ENCODE measurements around the gene LIN52.

Gene LIN52

DNA sequence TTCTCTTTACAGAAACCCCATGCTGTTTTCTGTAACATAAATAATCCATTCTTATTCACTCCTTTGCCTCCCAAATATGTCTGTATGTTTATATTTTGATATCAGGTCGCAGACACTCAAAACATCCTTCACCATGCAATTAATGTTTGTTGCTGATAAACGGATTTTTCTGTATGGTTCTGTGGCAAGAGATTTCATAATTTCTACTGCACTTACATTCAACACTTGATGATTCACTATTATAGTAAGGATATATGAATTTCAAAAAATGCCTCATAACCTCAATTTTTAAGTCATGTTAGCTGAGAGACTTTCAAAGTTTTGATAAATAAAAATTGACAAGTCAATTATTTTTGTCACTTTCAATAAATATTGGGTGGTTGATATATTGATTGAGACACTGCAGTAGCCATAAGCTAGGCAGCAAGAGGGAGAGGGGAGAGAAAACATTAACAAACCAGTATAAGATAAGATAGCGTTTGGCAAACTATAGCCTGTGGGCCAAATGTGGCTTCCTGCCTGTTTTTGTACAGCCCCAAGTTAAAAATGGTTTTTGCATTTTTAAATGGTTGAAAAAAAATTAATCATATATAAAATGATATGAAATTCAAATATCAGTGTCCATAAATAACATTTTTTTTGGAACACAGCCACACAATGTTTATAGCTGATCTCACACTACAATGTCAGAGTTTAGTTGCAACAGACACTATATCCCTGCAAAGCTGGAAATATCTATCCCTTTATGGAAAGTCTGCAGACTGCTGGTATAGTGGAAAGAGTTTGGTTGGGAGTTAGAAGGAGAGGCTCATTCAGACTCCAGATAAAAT, 18.8 kb upstream of the LIN52 start:
- no peaks in the 10 kb centered on the region for H3K4me1 ChIP-seq (ENCODE audit: control insufficient read depth, insufficient read depth, low read length)
- no peak overlapping the region for H3K9ac ChIP-seq (ENCODE audit: low read length)
- no peak overlapping the region for H3K4me3 ChIP-seq (ENCODE audit: low read depth, low read length)
- peaks cover 43% of the 10 kb centered on the region for H3K36me3 ChIP-seq (ENCODE audit: control insufficient read depth, insufficient read depth, low read length)
- H3K9me3 ChIP-seq (ENCODE audit: control insufficient read depth, insufficient read depth, low read depth, low read length) = no peaks in the 10 kb centered on the region
- no peaks in the 10 kb centered on the region for H3K27me3 ChIP-seq (ENCODE audit: control insufficient read depth, insufficient read depth, low read length)
- H3K27ac ChIP-seq (ENCODE audit: low read depth, low read length) = no peak overlapping the region

GRCh38 chr14:74077401-74077800, 7.4 kb upstream of the LIN52 start:
- Histone ChIP-seq H3K4me3 (ENCODE audit: low read depth, low read length) (no peak overlapping the region), H3K27me3 (ENCODE audit: control insufficient read depth, insufficient read depth, low read length) (no peaks in the 10 kb centered on the region), H3K9me3 (ENCODE audit: control insufficient read depth, insufficient read depth, low read depth, low read length) (no peaks in the 10 kb centered on the region), H3K9ac (ENCODE audit: low read length) (no peak overlapping the region), H3K27ac (ENCODE audit: low read depth, low read length) (no peak overlapping the region), H3K36me3 (ENCODE audit: control insufficient read depth, insufficient read depth, low read length) (0 out of 2 replicates have a peak, but pooled peaks cover 3% of the 10 kb centered on the region), H3K4me1 (ENCODE audit: control insufficient read depth, insufficient read depth, low read length) (no peaks in the 10 kb centered on the region)

DNA sequence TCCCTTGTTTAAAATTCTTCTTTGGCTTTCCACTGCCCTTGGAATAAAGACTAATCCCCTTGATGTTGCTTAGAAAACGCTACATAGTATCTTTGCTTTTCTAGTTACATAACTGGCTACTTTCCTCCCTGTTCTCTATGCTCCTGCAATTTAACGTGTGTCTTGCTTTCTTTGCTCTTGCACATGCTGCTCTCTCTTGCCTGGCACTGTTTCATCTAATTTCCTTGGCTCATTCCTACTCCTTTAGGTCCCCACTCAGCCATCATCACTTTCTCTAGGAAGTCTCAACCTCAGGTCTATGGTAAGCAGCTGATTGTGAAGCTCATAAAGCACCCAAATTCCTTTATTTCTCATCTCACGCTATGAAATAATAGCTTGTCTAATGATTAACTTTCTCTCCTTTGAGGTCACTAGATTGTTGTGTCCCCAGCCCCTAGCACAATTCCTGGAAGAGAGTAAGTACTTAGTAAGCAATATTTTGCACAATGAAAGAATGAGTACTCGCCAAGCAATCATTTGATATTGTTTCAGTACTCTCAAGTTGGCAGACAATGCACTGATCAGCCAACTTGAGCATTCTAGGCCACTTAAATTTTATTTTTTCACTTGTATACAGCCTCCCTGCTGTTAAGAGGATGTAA, 3.8 kb upstream of the LIN52 start:
- no peaks in the 10 kb centered on the region for H3K36me3 ChIP-seq (ENCODE audit: control insufficient read depth, insufficient read depth, low read length)
- no peak overlapping the region for H3K9ac ChIP-seq (ENCODE audit: low read length)
- H3K9me3 ChIP-seq (ENCODE audit: control insufficient read depth, insufficient read depth, low read depth, low read length) = no peaks in the 10 kb centered on the region
- no peaks in the 10 kb centered on the region for H3K27me3 ChIP-seq (ENCODE audit: control insufficient read depth, insufficient read depth, low read length)
- H3K27ac ChIP-seq (ENCODE audit: low read depth, low read length) = no peak overlapping the region
- no peak overlapping the region for H3K4me3 ChIP-seq (ENCODE audit: low read depth, low read length)
- H3K4me1 ChIP-seq (ENCODE audit: control insufficient read depth, insufficient read depth, low read length) = no peaks in the 10 kb centered on the region; the same call in 1 of the 2 replicates

GRCh38 chr14:74081491-74081890, 3.3 kb upstream of the LIN52 start:
- no peaks in the 10 kb centered on the region for H3K9me3 ChIP-seq (ENCODE audit: control insufficient read depth, insufficient read depth, low read depth, low read length)
- H3K9ac ChIP-seq (ENCODE audit: low read length) = no peak overlapping the region
- no peak overlapping the region for H3K27ac ChIP-seq (ENCODE audit: low read depth, low read length)
- no peaks in the 10 kb centered on the region for H3K36me3 ChIP-seq (ENCODE audit: control insufficient read depth, insufficient read depth, low read length)
- no peaks in the 10 kb centered on the region; the same call in 1 of the 2 replicates for H3K4me1 ChIP-seq (ENCODE audit: control insufficient read depth, insufficient read depth, low read length)
- H3K4me3 ChIP-seq (ENCODE audit: low read depth, low read length) = no peak overlapping the region
- H3K27me3 ChIP-seq (ENCODE audit: control insufficient read depth, insufficient read depth, low read length) = no peaks in the 10 kb centered on the region

GRCh38 chr14:74083161-74083560, 1.6 kb upstream of the LIN52 start:
- H3K4me3 ChIP-seq (ENCODE audit: low read depth, low read length) = peak overlapping the region; percentile 86
- no peak overlapping the region for H3K27ac ChIP-seq (ENCODE audit: low read depth, low read length)
- H3K4me1 ChIP-seq (ENCODE audit: control insufficient read depth, insufficient read depth, low read length) = no peaks in the 10 kb centered on the region; the same call in 1 of the 2 replicates
- no peaks in the 10 kb centered on the region for H3K9me3 ChIP-seq (ENCODE audit: control insufficient read depth, insufficient read depth, low read depth, low read length)
- H3K9ac ChIP-seq (ENCODE audit: low read length) = peak overlapping the region; percentile 77
- no peaks in the 10 kb centered on the region for H3K36me3 ChIP-seq (ENCODE audit: control insufficient read depth, insufficient read depth, low read length)
- H3K27me3 ChIP-seq (ENCODE audit: control insufficient read depth, insufficient read depth, low read length) = no peaks in the 10 kb centered on the region

DNA sequence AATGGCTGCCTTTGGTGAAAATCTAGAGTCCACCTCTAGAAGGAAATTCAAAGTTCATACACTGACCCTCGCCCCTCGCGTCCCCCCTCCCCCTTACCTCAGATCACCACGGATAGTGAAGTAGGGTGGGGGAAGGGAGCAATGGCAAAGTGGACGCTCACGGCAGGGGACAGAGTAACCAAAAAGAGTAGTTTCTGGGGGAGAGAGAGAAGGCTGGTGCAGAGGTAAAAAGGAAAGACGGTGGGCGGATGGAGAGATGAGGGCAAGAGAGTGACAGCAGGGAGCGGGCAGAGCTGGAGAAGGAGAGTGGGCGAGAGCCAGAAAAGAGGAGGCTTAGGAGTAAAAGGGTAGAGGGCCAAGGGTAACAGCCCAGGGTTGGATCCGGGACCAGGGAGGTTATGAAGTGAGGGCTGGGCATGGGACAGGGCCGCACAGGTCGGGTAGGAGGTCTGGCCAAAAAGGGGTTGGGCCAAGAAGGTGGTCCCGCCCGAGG, 926 bp upstream of the LIN52 start:
- Histone ChIP-seq H3K27ac (ENCODE audit: low read depth, low read length) (no peak overlapping the region), H3K9me3 (ENCODE audit: control insufficient read depth, insufficient read depth, low read depth, low read length) (no peaks in the 10 kb centered on the region), H3K36me3 (ENCODE audit: control insufficient read depth, insufficient read depth, low read length) (no peaks in the 10 kb centered on the region), H3K4me1 (ENCODE audit: control insufficient read depth, insufficient read depth, low read length) (no peaks in the 10 kb centered on the region; the same call in 1 of the 2 replicates), H3K9ac (ENCODE audit: low read length) (peak overlapping the region; percentile 77), H3K4me3 (ENCODE audit: low read depth, low read length) (peak overlapping the region; percentile 86), H3K27me3 (ENCODE audit: control insufficient read depth, insufficient read depth, low read length) (no peaks in the 10 kb centered on the region)

DNA sequence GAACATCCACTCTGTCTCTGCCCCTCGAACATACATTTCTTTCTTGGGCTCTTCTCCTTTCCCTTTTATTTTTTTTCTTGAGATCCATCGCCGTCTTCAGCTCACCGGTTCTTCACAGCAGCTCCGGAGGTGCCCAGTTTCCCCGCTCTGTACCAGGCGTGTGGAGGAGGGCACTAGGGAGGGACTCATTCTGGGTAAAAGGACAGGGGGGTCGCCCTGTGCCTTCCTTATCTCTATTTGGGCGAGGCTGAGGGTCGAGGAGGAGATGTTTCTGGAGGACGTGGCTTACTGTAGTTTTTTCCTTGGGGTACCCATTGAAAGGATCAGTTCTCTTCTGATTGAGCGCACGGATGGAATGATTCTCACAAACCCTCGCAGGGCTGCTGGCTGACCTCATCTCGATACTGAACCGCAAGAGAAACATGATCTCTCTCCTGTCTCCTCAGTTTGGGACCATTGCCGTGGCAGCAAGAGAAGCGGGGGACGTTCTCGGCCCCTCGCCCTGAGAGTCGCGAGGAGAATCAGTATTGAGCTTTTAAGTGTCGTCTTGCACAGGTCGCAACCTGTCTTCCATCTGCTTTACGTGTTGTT, 386 bp downstream of the LIN52 start:
- Histone ChIP-seq H3K9me3 (ENCODE audit: control insufficient read depth, insufficient read depth, low read depth, low read length) (no peaks in the 10 kb centered on the region), H3K27me3 (ENCODE audit: control insufficient read depth, insufficient read depth, low read length) (no peaks in the 10 kb centered on the region), H3K4me3 (ENCODE audit: low read depth, low read length) (peak overlapping the region; percentile 84), H3K27ac (ENCODE audit: low read depth, low read length) (peak overlapping the region; percentile 60), H3K9ac (ENCODE audit: low read length) (peak overlapping the region; percentile 87), H3K36me3 (ENCODE audit: control insufficient read depth, insufficient read depth, low read length) (no peaks in the 10 kb centered on the region), H3K4me1 (ENCODE audit: control insufficient read depth, insufficient read depth, low read length) (no peaks in the 10 kb centered on the region; the same call in 1 of the 2 replicates)

DNA sequence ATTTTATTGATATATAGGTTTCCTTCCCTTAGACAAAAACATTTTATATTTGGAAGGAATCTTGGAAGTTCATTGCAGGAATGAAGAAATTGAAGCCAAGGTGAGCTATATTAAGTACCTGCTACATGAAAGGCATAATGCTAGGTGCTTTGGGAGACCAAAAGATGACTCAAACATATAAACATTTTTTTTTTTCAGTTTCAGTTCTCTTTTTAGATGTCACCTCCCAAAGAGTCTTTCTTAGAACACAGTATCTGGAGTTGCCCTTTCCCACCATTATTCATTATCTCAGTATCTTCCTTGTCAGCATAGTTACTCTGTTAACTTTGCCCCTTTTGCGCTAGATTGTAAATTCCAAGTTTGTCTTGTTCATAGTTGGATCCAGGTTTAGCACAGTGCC, 1.1 kb downstream of the LIN52 start:
- no peaks in the 10 kb centered on the region; the same call in 1 of the 2 replicates for H3K4me1 ChIP-seq (ENCODE audit: control insufficient read depth, insufficient read depth, low read length)
- H3K27me3 ChIP-seq (ENCODE audit: control insufficient read depth, insufficient read depth, low read length) = no peaks in the 10 kb centered on the region
- H3K9ac ChIP-seq (ENCODE audit: low read length) = peak overlapping the region; percentile 87
- H3K36me3 ChIP-seq (ENCODE audit: control insufficient read depth, insufficient read depth, low read length) = peaks cover 3% of the 10 kb centered on the region; the same call in 1 of the 2 replicates
- no peak overlapping the region for H3K27ac ChIP-seq (ENCODE audit: low read depth, low read length)
- peak overlapping the region; percentile 84 for H3K4me3 ChIP-seq (ENCODE audit: low read depth, low read length)
- H3K9me3 ChIP-seq (ENCODE audit: control insufficient read depth, insufficient read depth, low read depth, low read length) = no peaks in the 10 kb centered on the region

GRCh38 chr14:74089251-74090020, 4.7 kb downstream of the LIN52 start:
- Histone ChIP-seq H3K9me3 (ENCODE audit: control insufficient read depth, insufficient read depth, low read depth, low read length) (no peaks in the 10 kb centered on the region), H3K9ac (ENCODE audit: low read length) (no peak overlapping the region), H3K27ac (ENCODE audit: low read depth, low read length) (no peak overlapping the region), H3K4me3 (ENCODE audit: low read depth, low read length) (no peak overlapping the region), H3K36me3 (ENCODE audit: control insufficient read depth, insufficient read depth, low read length) (peaks cover 17% of the 10 kb centered on the region), H3K27me3 (ENCODE audit: control insufficient read depth, insufficient read depth, low read length) (no peaks in the 10 kb centered on the region), H3K4me1 (ENCODE audit: control insufficient read depth, insufficient read depth, low read length) (no peaks in the 10 kb centered on the region)

DNA sequence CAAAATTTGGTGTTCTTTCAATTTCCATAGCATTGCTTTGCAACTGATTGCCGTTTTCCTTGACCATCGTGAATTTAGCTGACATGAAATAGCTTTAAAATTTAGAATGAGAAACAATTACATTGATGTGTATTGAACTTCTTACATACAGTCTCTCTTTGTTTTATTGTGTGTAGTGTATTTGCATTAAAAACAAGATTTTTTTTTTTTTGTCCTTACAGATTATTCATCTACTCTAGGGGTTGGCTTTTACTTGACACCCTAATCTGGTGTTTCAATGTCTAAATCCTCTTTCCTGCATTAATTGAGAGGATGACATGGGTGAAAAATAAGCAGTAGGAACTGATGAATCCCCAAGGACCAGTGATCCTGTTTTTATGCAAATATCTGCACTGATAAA, 20.6 kb downstream of the LIN52 start:
- Histone ChIP-seq H3K27ac (ENCODE audit: low read depth, low read length) (no peak overlapping the region), H3K9me3 (ENCODE audit: control insufficient read depth, insufficient read depth, low read depth, low read length) (no peaks in the 10 kb centered on the region), H3K36me3 (ENCODE audit: control insufficient read depth, insufficient read depth, low read length) (peaks cover 37% of the 10 kb centered on the region), H3K4me1 (ENCODE audit: control insufficient read depth, insufficient read depth, low read length) (no peaks in the 10 kb centered on the region), H3K27me3 (ENCODE audit: control insufficient read depth, insufficient read depth, low read length) (no peaks in the 10 kb centered on the region), H3K4me3 (ENCODE audit: low read depth, low read length) (no peak overlapping the region), H3K9ac (ENCODE audit: low read length) (no peak overlapping the region)

Data from HUES6 (cell line).